Liver (tissue), 9 donors: Measurements from ENCODE around the gene FKTN. TPM values are rescaled to one million over a fixed set of nuclear protein-coding genes. Genes with fewer than 3 reads are reported as not detected.

Experiments used
- DNase-seq: peaks from one replicate; pipeline ENCODE4 v3.0.0-alpha.2; 2017; ENCODE audit warnings: low spot score
- H3K27ac ChIP-seq, 2 donors: one replicate each; pipeline ENCODE4 v1.7.0; 2013; ENCODE audit warnings: inconsistent platforms in 2 of 2, low read length in 2 of 2, control low read depth in 1 of 2, low read depth in 1 of 2, mild to moderate bottlenecking in 1 of 2
- H3K27me3 ChIP-seq, 4 donors: one replicate each; pipeline versions ENCODE4 v1.6.1 to v1.7.0; 2013; ENCODE audit warnings: low read length in 3 of 4, inconsistent platforms in 1 of 4, mild to moderate bottlenecking in 1 of 4, moderate library complexity in 1 of 4; ENCODE audit not compliant: control insufficient read depth in 4 of 4, insufficient read depth in 4 of 4
- H3K36me3 ChIP-seq, 4 donors: one replicate each; pipeline versions ENCODE4 v1.6.1 to v1.7.0; 2013; ENCODE audit warnings: low read length in 3 of 4, mild to moderate bottlenecking in 3 of 4, low read depth in 1 of 4, moderate library complexity in 1 of 4; ENCODE audit not compliant: control insufficient read depth in 4 of 4, insufficient read depth in 3 of 4
- H3K4me1 ChIP-seq, 4 donors: one replicate each; pipeline versions ENCODE4 v1.6.1 to v1.7.0; 2013; ENCODE audit warnings: low read length in 3 of 4, mild to moderate bottlenecking in 3 of 4, moderate library complexity in 1 of 4; ENCODE audit not compliant: control insufficient read depth in 4 of 4, insufficient read depth in 4 of 4
- H3K4me3 ChIP-seq, 3 donors: one replicate each; pipeline versions ENCODE4 v1.6.1 to v1.7.0; 2013; ENCODE audit warnings: low read length in 3 of 3, control low read depth in 1 of 3, low read depth in 1 of 3, mild to moderate bottlenecking in 1 of 3
- H3K9ac ChIP-seq, 2 donors: one replicate each; pipeline ENCODE4 v1.7.0; 2013; ENCODE audit warnings: low read length in 2 of 2, mild to moderate bottlenecking in 2 of 2, moderate library complexity in 2 of 2, control low read depth in 1 of 2, low read depth in 1 of 2
- H3K9me3 ChIP-seq, 4 donors: one replicate each; pipeline versions ENCODE4 v1.6.1 to v1.7.0; 2013; ENCODE audit warnings: low read length in 3 of 4; ENCODE audit not compliant: control insufficient read depth in 4 of 4
- EGR1 ChIP-seq, 2 donors: IDR thresholded peaks; 2 replicates each; pipeline ENCODE4 v1.6.1; 2016 to 2018; ENCODE audit warnings: antibody characterized with exemption in 2 of 2, low read depth in 2 of 2
- FOXA1 ChIP-seq: IDR thresholded peaks from 2 replicates; pipeline ENCODE4 v1.6.1; 2016; ENCODE audit warnings: antibody characterized with exemption
- FOXA2 ChIP-seq: IDR thresholded peaks from 2 replicates; pipeline ENCODE4 v1.6.1; 2016; ENCODE audit warnings: antibody characterized with exemption
- GABPA ChIP-seq, 2 donors: IDR thresholded peaks in 1 of 2; conservative IDR thresholded peaks in 1 of 2; 2 replicates each; pipeline ENCODE4 v1.6.1; 2016; ENCODE audit warnings: antibody characterized with exemption in 2 of 2, mild to moderate bottlenecking in 1 of 2, moderate library complexity in 1 of 2
- HNF4A ChIP-seq, 2 donors: conservative IDR thresholded peaks; 2 replicates each; pipeline ENCODE4 v1.6.1; 2016; ENCODE audit warnings: antibody characterized with exemption in 2 of 2, mild to moderate bottlenecking in 2 of 2
- HNF4G ChIP-seq: IDR thresholded peaks from 2 replicates; pipeline ENCODE4 v1.6.1; 2016; ENCODE audit warnings: antibody characterized with exemption
- JUND ChIP-seq, 2 donors: IDR thresholded peaks; 2 replicates each; pipeline ENCODE4 v1.6.1; 2016; ENCODE audit warnings: antibody characterized with exemption in 2 of 2
- NR2F2 ChIP-seq: IDR thresholded peaks from 2 replicates; pipeline ENCODE4 v1.6.1; 2016; ENCODE audit warnings: antibody characterized with exemption
- RAD21 ChIP-seq, 2 donors: IDR thresholded peaks; 2 replicates each; pipeline ENCODE4 v1.6.1; 2016; ENCODE audit warnings: antibody characterized with exemption in 2 of 2, mild to moderate bottlenecking in 2 of 2
- RXRA ChIP-seq, 2 donors: IDR thresholded peaks; 2 replicates each; pipeline ENCODE4 v1.6.1; 2017 to 2018; ENCODE audit warnings: antibody characterized with exemption in 2 of 2, mild to moderate bottlenecking in 1 of 2
- SP1 ChIP-seq: IDR thresholded peaks from 2 replicates; pipeline ENCODE4 v1.6.1; 2018; ENCODE audit warnings: antibody characterized with exemption, mild to moderate bottlenecking
- TAF1 ChIP-seq: conservative IDR thresholded peaks from 2 replicates; pipeline ENCODE4 v1.6.1; 2016; ENCODE audit warnings: antibody characterized with exemption, mild to moderate bottlenecking
- YY1 ChIP-seq: IDR thresholded peaks from 2 replicates; pipeline ENCODE4 v1.6.1; 2016; ENCODE audit warnings: antibody characterized with exemption, mild to moderate bottlenecking
- WGBS: extraction: QIAGEN DNeasy Blood & Tissue Kit; methylation state at CpG from one replicate; pipeline ENCODE4 v1.1.7; 2013; 5-methylcytosine and 5-hydroxymethylcytosine counted together
- polyA plus RNA-seq, 2 donors: library from polyadenylated mRNA; stranded (reverse) in 1 of 2; unstranded in 1 of 2; fragments of 200-250 nt in 1 of 2; fragments of >200 nt in 1 of 2; fragmentation: Nextera tagmentation in 1 of 2; extraction: Ambion mirVana in 1 of 2; gene quantifications; one replicate each; pipeline versions ENCODE4 v1.2.1 to v1.2.3, GENCODE V29; 2013 to 2015
- total RNA-seq, 2 donors: library from RNA; depleted of rRNA; stranded (reverse); fragments of >200 nt; gene quantifications; one replicate each; pipeline ENCODE4 v1.2.3, GENCODE V29; 2014
- TF ChIP-seq, protein P1 (sequence below): IDR thresholded peaks from 2 replicates; pipeline ENCODE4 v1.6.1; 2016; ENCODE audit warnings: antibody characterized with exemption, mild to moderate bottlenecking
- TF ChIP-seq, protein P2 (sequence below): IDR thresholded peaks from 2 replicates; pipeline ENCODE4 v1.6.1; 2016; ENCODE audit warnings: antibody characterized with exemption
- TF ChIP-seq, protein P3 (sequence below): fragments of 150-350 bp; IDR thresholded peaks from 2 replicates; pipeline ENCODE4 v1.5.1; 2017; ENCODE audit warnings: improper control_type of control experiment, low read depth, low read length; ENCODE audit not compliant: missing input control
- TF ChIP-seq, protein P4 (sequence below): IDR thresholded peaks from 2 replicates; pipeline ENCODE4 v1.6.1; 2016; ENCODE audit warnings: antibody characterized with exemption
- donor health status: healthy.
- donor health status: healthy.
- donor health status: healthy.
- donor health status: healthy.
- donor health status: healthy.

FKTN gene
- total and polyA plus RNA-seq, 4 donors = 2.0 to 8.7 (median 4.5) TPM

DNA sequence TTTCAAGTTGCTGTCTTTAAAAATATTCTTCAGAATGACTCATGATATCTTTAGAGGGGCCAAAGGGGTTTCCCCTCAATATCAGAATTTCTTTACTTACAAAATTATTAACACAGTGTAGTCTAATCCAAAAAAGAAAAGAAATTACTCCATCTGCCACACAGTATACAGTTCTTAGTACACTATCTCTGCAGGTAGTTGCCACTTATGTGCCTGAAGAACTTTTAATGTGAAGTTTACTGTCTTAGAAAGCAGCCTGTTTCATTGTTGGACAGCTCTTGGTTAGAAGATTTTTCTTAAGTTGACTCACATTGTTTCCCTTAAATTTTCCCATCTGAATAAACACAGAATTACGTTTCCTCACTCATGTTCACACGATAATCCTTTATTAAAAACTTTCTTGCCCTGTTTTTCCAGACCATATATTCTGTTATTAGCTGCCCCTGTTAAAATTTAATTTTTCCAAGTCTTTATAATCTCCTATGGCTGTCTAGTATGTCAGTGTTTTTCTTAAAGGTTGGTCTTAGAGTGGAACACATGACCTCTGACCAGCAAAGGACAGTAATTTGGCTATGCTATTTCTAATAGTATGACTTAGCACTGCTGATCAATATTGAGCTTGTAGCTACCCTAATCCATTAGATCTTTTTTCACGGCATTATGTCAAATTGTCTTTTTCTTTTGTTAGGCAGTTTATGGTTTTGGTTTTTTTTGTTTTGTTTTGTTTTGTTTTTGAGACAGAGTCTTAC lies 21.8 kb upstream of the FKTN start (continued):
- TF ChIP-seq, protein P1, sequence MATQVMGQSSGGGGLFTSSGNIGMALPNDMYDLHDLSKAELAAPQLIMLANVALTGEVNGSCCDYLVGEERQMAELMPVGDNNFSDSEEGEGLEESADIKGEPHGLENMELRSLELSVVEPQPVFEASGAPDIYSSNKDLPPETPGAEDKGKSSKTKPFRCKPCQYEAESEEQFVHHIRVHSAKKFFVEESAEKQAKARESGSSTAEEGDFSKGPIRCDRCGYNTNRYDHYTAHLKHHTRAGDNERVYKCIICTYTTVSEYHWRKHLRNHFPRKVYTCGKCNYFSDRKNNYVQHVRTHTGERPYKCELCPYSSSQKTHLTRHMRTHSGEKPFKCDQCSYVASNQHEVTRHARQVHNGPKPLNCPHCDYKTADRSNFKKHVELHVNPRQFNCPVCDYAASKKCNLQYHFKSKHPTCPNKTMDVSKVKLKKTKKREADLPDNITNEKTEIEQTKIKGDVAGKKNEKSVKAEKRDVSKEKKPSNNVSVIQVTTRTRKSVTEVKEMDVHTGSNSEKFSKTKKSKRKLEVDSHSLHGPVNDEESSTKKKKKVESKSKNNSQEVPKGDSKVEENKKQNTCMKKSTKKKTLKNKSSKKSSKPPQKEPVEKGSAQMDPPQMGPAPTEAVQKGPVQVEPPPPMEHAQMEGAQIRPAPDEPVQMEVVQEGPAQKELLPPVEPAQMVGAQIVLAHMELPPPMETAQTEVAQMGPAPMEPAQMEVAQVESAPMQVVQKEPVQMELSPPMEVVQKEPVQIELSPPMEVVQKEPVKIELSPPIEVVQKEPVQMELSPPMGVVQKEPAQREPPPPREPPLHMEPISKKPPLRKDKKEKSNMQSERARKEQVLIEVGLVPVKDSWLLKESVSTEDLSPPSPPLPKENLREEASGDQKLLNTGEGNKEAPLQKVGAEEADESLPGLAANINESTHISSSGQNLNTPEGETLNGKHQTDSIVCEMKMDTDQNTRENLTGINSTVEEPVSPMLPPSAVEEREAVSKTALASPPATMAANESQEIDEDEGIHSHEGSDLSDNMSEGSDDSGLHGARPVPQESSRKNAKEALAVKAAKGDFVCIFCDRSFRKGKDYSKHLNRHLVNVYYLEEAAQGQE = no peak
- no peak for TF ChIP-seq HNF4A (conservative IDR thresholded peaks at IDR 0.05)
- TF ChIP-seq SP1 = no peak
- TF ChIP-seq JUND (IDR thresholded peaks at IDR 0.05) = no peak

DNA sequence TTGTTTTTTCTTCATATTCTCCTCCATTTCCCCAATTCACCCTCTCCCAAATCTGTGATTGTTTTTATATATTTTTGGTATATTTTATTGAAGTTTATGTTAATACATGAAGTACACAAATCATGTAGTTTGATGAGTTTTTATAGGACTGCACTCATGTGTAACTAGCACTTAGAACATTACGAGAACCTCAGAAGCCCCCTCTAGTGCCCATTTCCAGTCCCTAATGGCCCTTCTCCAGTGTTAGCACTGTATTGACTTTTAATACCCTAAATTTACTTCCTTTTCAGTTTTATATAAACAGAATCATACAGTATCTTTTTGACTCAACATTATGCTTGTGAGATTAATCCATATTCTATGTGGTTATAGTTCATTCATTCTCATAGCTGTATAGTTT lies 18.5 kb upstream of the FKTN start:
- H3K4me1 ChIP-seq = no peaks in the 10 kb centered on the region
- H3K27me3 ChIP-seq = no peaks in the 10 kb centered on the region
- 98% methylated on average over 1 of the region's 1 CpG for WGBS
- no peak overlapping the region for H3K27ac ChIP-seq
- TF ChIP-seq JUND (IDR thresholded peaks at IDR 0.05) (no peak), RAD21 (IDR thresholded peaks at IDR 0.05) (no peak), GABPA (IDR thresholded peaks at IDR 0.05 in 1 of 2, conservative IDR thresholded peaks at IDR 0.05 in 1 of 2) (no peak), RXRA (IDR thresholded peaks at IDR 0.05) (no peak), TAF1 (no peak), FOXA2 (no peak), YY1 (no peak), HNF4G (no peak), FOXA1 (no peak), HNF4A (conservative IDR thresholded peaks at IDR 0.05) (no peak), EGR1 (IDR thresholded peaks at IDR 0.05; ENCODE audit: low read depth in 2 of 2) (no peak), SP1 (no peak), NR2F2 (no peak)
- TF ChIP-seq, protein P2, sequence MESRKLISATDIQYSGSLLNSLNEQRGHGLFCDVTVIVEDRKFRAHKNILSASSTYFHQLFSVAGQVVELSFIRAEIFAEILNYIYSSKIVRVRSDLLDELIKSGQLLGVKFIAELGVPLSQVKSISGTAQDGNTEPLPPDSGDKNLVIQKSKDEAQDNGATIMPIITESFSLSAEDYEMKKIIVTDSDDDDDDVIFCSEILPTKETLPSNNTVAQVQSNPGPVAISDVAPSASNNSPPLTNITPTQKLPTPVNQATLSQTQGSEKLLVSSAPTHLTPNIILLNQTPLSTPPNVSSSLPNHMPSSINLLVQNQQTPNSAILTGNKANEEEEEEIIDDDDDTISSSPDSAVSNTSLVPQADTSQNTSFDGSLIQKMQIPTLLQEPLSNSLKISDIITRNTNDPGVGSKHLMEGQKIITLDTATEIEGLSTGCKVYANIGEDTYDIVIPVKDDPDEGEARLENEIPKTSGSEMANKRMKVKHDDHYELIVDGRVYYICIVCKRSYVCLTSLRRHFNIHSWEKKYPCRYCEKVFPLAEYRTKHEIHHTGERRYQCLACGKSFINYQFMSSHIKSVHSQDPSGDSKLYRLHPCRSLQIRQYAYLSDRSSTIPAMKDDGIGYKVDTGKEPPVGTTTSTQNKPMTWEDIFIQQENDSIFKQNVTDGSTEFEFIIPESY = no peak
- TF ChIP-seq, protein P3, sequence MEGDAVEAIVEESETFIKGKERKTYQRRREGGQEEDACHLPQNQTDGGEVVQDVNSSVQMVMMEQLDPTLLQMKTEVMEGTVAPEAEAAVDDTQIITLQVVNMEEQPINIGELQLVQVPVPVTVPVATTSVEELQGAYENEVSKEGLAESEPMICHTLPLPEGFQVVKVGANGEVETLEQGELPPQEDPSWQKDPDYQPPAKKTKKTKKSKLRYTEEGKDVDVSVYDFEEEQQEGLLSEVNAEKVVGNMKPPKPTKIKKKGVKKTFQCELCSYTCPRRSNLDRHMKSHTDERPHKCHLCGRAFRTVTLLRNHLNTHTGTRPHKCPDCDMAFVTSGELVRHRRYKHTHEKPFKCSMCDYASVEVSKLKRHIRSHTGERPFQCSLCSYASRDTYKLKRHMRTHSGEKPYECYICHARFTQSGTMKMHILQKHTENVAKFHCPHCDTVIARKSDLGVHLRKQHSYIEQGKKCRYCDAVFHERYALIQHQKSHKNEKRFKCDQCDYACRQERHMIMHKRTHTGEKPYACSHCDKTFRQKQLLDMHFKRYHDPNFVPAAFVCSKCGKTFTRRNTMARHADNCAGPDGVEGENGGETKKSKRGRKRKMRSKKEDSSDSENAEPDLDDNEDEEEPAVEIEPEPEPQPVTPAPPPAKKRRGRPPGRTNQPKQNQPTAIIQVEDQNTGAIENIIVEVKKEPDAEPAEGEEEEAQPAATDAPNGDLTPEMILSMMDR = no peak
- TF ChIP-seq, protein P4, sequence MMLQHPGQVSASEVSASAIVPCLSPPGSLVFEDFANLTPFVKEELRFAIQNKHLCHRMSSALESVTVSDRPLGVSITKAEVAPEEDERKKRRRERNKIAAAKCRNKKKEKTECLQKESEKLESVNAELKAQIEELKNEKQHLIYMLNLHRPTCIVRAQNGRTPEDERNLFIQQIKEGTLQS = no peak
- TF ChIP-seq, protein P1 = no peak
- peaks cover 0 to 2% (median under 1%) of the 10 kb centered on the region in 4 donors for H3K36me3 ChIP-seq
- no peak for DNase-seq
- H3K4me3 ChIP-seq = no peak overlapping the region
- no peak overlapping the region for H3K9ac ChIP-seq
- H3K9me3 ChIP-seq = no peaks in the 10 kb centered on the region
